GM23248 (cell line): ENCODE measurements around the gene NPY2R. TPM values are rescaled to one million over a fixed set of nuclear protein-coding genes. Genes with fewer than 3 reads are reported as not detected.

ENCODE experiments used
- DNase-seq: peaks from one replicate; pipeline ENCODE4 v3.0.0-alpha.2; 2015
- H2AFZ ChIP-seq: fragments of 200-600 bp; sonication (generic); 2 replicates; pipeline ENCODE4 v1.6.1; 2016; ENCODE audit warnings: antibody characterized with exemption
- H3F3A ChIP-seq: fragments of 200-600 bp; sonication (generic); 2 replicates; pipeline ENCODE4 v1.6.1; 2016; ENCODE audit warnings: mild to moderate bottlenecking, antibody characterized with exemption, mixed run types; ENCODE audit not compliant: insufficient read depth
- H3K27ac ChIP-seq: fragments of 200-600 bp; sonication (generic); 2 replicates; pipeline ENCODE4 v1.5.1; 2016; ENCODE audit warnings: mild to moderate bottlenecking
- H3K27me3 ChIP-seq: fragments of 200-600 bp; sonication (generic); replicated peaks from 2 replicates; pipeline ENCODE4 v1.6.1; 2016; ENCODE audit warnings: mild to moderate bottlenecking; ENCODE audit not compliant: insufficient read depth
- H3K36me3 ChIP-seq: fragments of 200-600 bp; sonication (generic); 2 replicates; pipeline ENCODE4 v1.6.1; 2016; ENCODE audit warnings: low read depth, mild to moderate bottlenecking
- H3K4me1 ChIP-seq: fragments of 200-600 bp; sonication (generic); 2 replicates; pipeline ENCODE4 v1.6.1; 2016; ENCODE audit warnings: mild to moderate bottlenecking; ENCODE audit not compliant: insufficient read depth
- H3K4me2 ChIP-seq: fragments of 200-600 bp; sonication (generic); one replicate; pipeline ENCODE4 v1.6.1; 2016; ENCODE audit warnings: mild to moderate bottlenecking; ENCODE audit not compliant: unreplicated experiment
- H3K4me3 ChIP-seq: fragments of 200-600 bp; sonication (generic); 2 replicates; pipeline ENCODE4 v1.5.1; 2016; ENCODE audit warnings: mild to moderate bottlenecking
- H3K79me2 ChIP-seq: fragments of 200-600 bp; sonication (generic); 2 replicates; pipeline ENCODE4 v1.6.1; 2016; ENCODE audit warnings: mild to moderate bottlenecking; ENCODE audit not compliant: insufficient read depth
- H3K9ac ChIP-seq: fragments of 200-600 bp; sonication (generic); 2 replicates; pipeline ENCODE4 v1.6.1; 2016; ENCODE audit warnings: mild to moderate bottlenecking
- H3K9me2 ChIP-seq: fragments of 200-600 bp; sonication (generic); 2 replicates; pipeline ENCODE4 v1.6.1; 2016; ENCODE audit warnings: mixed run types, mild to moderate bottlenecking, moderate library complexity; ENCODE audit not compliant: insufficient read depth
- H3K9me3 ChIP-seq: fragments of 200-600 bp; sonication (generic); one replicate; pipeline ENCODE4 v1.6.1; 2017; ENCODE audit warnings: low read depth
- H4K20me1 ChIP-seq: fragments of 200-600 bp; sonication (generic); 2 replicates; pipeline ENCODE4 v1.6.0; 2016; ENCODE audit not compliant: insufficient read depth
- EZH2 ChIP-seq: fragments of 200-600 bp; sonication (generic); IDR thresholded peaks from 2 replicates; pipeline ENCODE4 v1.6.1; 2018; ENCODE audit warnings: antibody characterized with exemption, mild to moderate bottlenecking; ENCODE audit not compliant: insufficient read depth, poor library complexity, severe bottlenecking
- EZH2phosphoT487 ChIP-seq: fragments of 200-600 bp; sonication (generic); IDR thresholded peaks from 2 replicates; pipeline ENCODE4 v1.6.1; 2018; ENCODE audit warnings: antibody characterized with exemption, moderate library complexity, mild to moderate bottlenecking, low read depth; ENCODE audit not compliant: insufficient read depth
- WGBS, 2 experiments: methylation state at CpG; one replicate each; pipeline ENCODE4 v1.1.6; 2015 to 2017; ENCODE audit warnings: low lambda C conversion rate in 2 of 2, low coverage in 1 of 2; ENCODE audit errors: missing lambda C conversion rate in 2 of 2; 5-methylcytosine and 5-hydroxymethylcytosine counted together
- in situ Hi-C: fragments of 300-500 bp; cut with MboI; formaldehyde crosslinking; loops from 2 replicates; pipeline ENCODE4 v1.15.0; 2020
- polyA plus RNA-seq: library from polyadenylated mRNA; unstranded; fragments of >200 nt; fragmentation: Nextera tagmentation; extraction: Ambion mirVana; gene quantifications from 2 replicates; pipeline ENCODE4 v1.2.1, GENCODE V29; 2016
- total RNA-seq: library from RNA; depleted of rRNA; stranded (reverse); fragments of >200 nt; shearing (Covaris generic); gene quantifications from 2 replicates; pipeline ENCODE4 v1.2.3, GENCODE V29; 2014; rRNA removed

Gene NPY2R
- not detected in 2 replicates for total RNA-seq
- polyA plus RNA-seq, result not detected in 2 replicates

GRCh38 chr4:155208258-155209054 lies at the start of gene NPY2R:
Gene NPY2R (plus strand): TSS chr4:155208636. CDS start chr4:155213940, 5,304 bp downstream.
- no peaks in the 10 kb centered on the region for H4K20me1 ChIP-seq
- H3K9me2 ChIP-seq, result no peaks in the 10 kb centered on the region
- TF ChIP-seq EZH2phosphoT487 (no peak), EZH2 (no peak)
- no peaks in the 10 kb centered on the region for H3K4me1 ChIP-seq
- in situ Hi-C loops, result no loop called here
- no peak within 1 kb of the TSS for H3K4me2 ChIP-seq
- H3K27ac ChIP-seq, result no peak within 1 kb of the TSS
- no peak within 1 kb of the TSS for H2AFZ ChIP-seq
- DNase-seq, result no peak
- H3K9me3 ChIP-seq, result no peaks in the 10 kb centered on the region
- WGBS, 2 experiments, result 4 to 5% methylated on average over 50 to 54 of the region's 55 CpGs
- H3K79me2 ChIP-seq, result no peaks in the 10 kb centered on the region
- no peak within 1 kb of the TSS for H3K4me3 ChIP-seq
- H3F3A ChIP-seq, result no peaks in the 10 kb centered on the region
- peaks cover 38% of the 10 kb centered on the region for H3K27me3 ChIP-seq
- no peaks in the 10 kb centered on the region for H3K36me3 ChIP-seq
- H3K9ac ChIP-seq, result no peak within 1 kb of the TSS

GRCh38 chr4:155161357-155161756 lies 47.1 kb upstream of the NPY2R start:
- in situ Hi-C loops, result no loop called here
- Histone ChIP-seq H2AFZ (no peak overlapping the region), H3K9me2 (no peaks in the 10 kb centered on the region), H4K20me1 (no peaks in the 10 kb centered on the region), H3K27ac (no peak overlapping the region), H3K4me3 (no peak overlapping the region), H3K9ac (no peak overlapping the region), H3K9me3 (no peaks in the 10 kb centered on the region), H3K4me1 (no peaks in the 10 kb centered on the region), H3K27me3 (no peaks in the 10 kb centered on the region), H3K79me2 (no peaks in the 10 kb centered on the region), H3K4me2 (no peak overlapping the region), H3F3A (no peaks in the 10 kb centered on the region), H3K36me3 (no peaks in the 10 kb centered on the region)
- no peak for DNase-seq
- 24 to 25% methylated on average over 3 of the region's 3 CpGs for WGBS, 2 experiments
- no peak for TF ChIP-seq EZH2
- TF ChIP-seq EZH2phosphoT487, result no peak

- Histone ChIP-seq H3K79me2 (no peaks in the 10 kb centered on the region), H3K4me1 (no peaks in the 10 kb centered on the region), H3K9ac (no peak overlapping the region), H2AFZ (no peak overlapping the region), H3K27ac (no peak overlapping the region), H3K9me3 (no peaks in the 10 kb centered on the region), H3F3A (no peaks in the 10 kb centered on the region), H3K36me3 (no peaks in the 10 kb centered on the region), H3K4me2 (no peak overlapping the region), H3K9me2 (no peaks in the 10 kb centered on the region), H4K20me1 (no peaks in the 10 kb centered on the region), H3K27me3 (no peaks in the 10 kb centered on the region), H3K4me3 (no peak overlapping the region)
- in situ Hi-C loops, result no loop called here
- no peak for TF ChIP-seq EZH2
- no peak for TF ChIP-seq EZH2phosphoT487
- WGBS, 2 experiments, result 0 to 7% methylated on average over 2 of the region's 2 CpGs
- DNase-seq, result no peak
These were observed 43.7 kb upstream of the NPY2R start for GRCh38 chr4:155164718-155165117.

GRCh38 chr4:155170569-155170968 lies 37.9 kb upstream of the NPY2R start:
- Histone ChIP-seq H3K9me2 (no peaks in the 10 kb centered on the region), H3K27me3 (no peaks in the 10 kb centered on the region), H3K4me3 (no peak overlapping the region), H3K9ac (no peak overlapping the region), H3K4me2 (no peak overlapping the region), H3K27ac (no peak overlapping the region), H3K4me1 (no peaks in the 10 kb centered on the region), H3K79me2 (no peaks in the 10 kb centered on the region), H4K20me1 (no peaks in the 10 kb centered on the region), H3K9me3 (no peaks in the 10 kb centered on the region), H3F3A (no peaks in the 10 kb centered on the region), H2AFZ (no peak overlapping the region), H3K36me3 (no peaks in the 10 kb centered on the region)
- no peak for TF ChIP-seq EZH2phosphoT487
- TF ChIP-seq EZH2, result no peak
- in situ Hi-C loops, result no loop called here
- no peak for DNase-seq
- WGBS, 2 experiments, result 8% methylated on average over 4 of the region's 4 CpGs
